H1 (cell line): ENCODE measurements around the gene FGD4. TPM values are rescaled to one million over a fixed set of nuclear protein-coding genes. Genes with fewer than 3 reads are reported as not detected.

Experiments
- CTCF ChIA-PET: fragments of 300-600 bp; sonication (Branson Sonifier 250); formaldehyde crosslinking; loops from one replicate; lab custom pipeline; 2021; ENCODE audit not compliant: partially characterized antibody; lab: Charles Lee
- POLR2A ChIA-PET: fragments of 300-600 bp; sonication (Branson Sonifier 250); formaldehyde crosslinking; loops from one replicate; lab custom pipeline; 2021; ENCODE audit warnings: inconsistent platforms; ENCODE audit not compliant: partially characterized antibody; lab: Charles Lee
- DNase-seq, 2 experiments: peaks; one replicate each; pipeline versions ENCODE4 v3.0.0 to v3.0.0-alpha.2; 2010 to 2022; ENCODE audit warnings: low spot score in 2 of 2, low read depth in 1 of 2, mixed read lengths in 1 of 2
- FAIRE-seq: peaks from 2 replicates; lab custom pipeline; 2011; peaks lifted over from hg19 to GRCh38; lab: Jason Lieb, UNC
- H2AFZ ChIP-seq: 2 replicates; pipeline ENCODE4 v1.8.1; 2012; ENCODE audit warnings: low read length, inconsistent platforms
- H2AK5ac ChIP-seq: 2 replicates; pipeline ENCODE4 v1.6.1; 2013; ENCODE audit warnings: low read depth, low read length
- H2BK120ac ChIP-seq: replicated peaks from 2 replicates; pipeline ENCODE3; 2013; ENCODE audit warnings: low read depth, low read length, inconsistent platforms
- H2BK12ac ChIP-seq: 2 replicates; pipeline ENCODE4 v1.6.1; 2013; ENCODE audit warnings: low read depth, low read length
- H2BK15ac ChIP-seq: 2 replicates; pipeline ENCODE4 v1.6.1; 2013; ENCODE audit warnings: low read length
- H2BK20ac ChIP-seq: 2 replicates; pipeline ENCODE4 v1.6.1; 2013; ENCODE audit warnings: low read length
- H2BK5ac ChIP-seq: 2 replicates; pipeline ENCODE4 v1.6.1; 2013; ENCODE audit warnings: low read depth, low read length
- H3K14ac ChIP-seq: 2 replicates; pipeline ENCODE4 v1.6.1; 2013; ENCODE audit warnings: inconsistent platforms; ENCODE audit not compliant: insufficient read length
- H3K18ac ChIP-seq: 2 replicates; pipeline ENCODE4 v1.6.1; 2013; ENCODE audit warnings: low read length; ENCODE audit errors: extremely low read depth
- H3K23ac ChIP-seq: 2 replicates; pipeline ENCODE4 v1.6.1; 2013; ENCODE audit warnings: inconsistent platforms; ENCODE audit not compliant: insufficient read length
- H3K23me2 ChIP-seq: 2 replicates; pipeline ENCODE4 v1.6.1; 2013; ENCODE audit warnings: low read depth, low read length
- H3K27ac ChIP-seq: 2 replicates; pipeline ENCODE4 v1.6.1; 2011; ENCODE audit warnings: low read depth, low read length, inconsistent platforms
- H3K27me3 ChIP-seq, 4 experiments: replicated peaks in 1 of 4; 1 replicate in 1 of 4; 2 replicates in 3 of 4; pipeline versions ENCODE4 v1.6.1 to v1.8.1; 2011 to 2013; ENCODE audit warnings: low read length in 3 of 4, mild to moderate bottlenecking in 3 of 4, inconsistent platforms in 2 of 4, mixed read lengths in 2 of 4, moderate library complexity in 1 of 4; ENCODE audit not compliant: control insufficient read depth in 3 of 4, insufficient read depth in 3 of 4; ENCODE audit errors: extremely low read depth in 1 of 4
- H3K36me3 ChIP-seq, 4 experiments: 2 replicates each; pipeline versions ENCODE4 v1.6.1 to v1.8.1; 2011 to 2013; ENCODE audit warnings: mild to moderate bottlenecking in 4 of 4, low read length in 3 of 4, moderate library complexity in 2 of 4, control low read depth in 1 of 4, inconsistent platforms in 1 of 4; ENCODE audit not compliant: insufficient read depth in 4 of 4, control insufficient read depth in 2 of 4
- H3K4ac ChIP-seq: replicated peaks from 2 replicates; pipeline ENCODE3; 2013; ENCODE audit warnings: low read length, low read depth, mixed read lengths, inconsistent platforms; ENCODE audit not compliant: insufficient read length
- H3K4me1 ChIP-seq, 4 experiments: replicated peaks in 1 of 4; 1 replicate in 1 of 4; 2 replicates in 3 of 4; pipeline versions ENCODE4 v1.6.1 to v1.8.1; 2011 to 2013; ENCODE audit warnings: low read length in 3 of 4, inconsistent platforms in 2 of 4, mixed read lengths in 1 of 4; ENCODE audit not compliant: insufficient read depth in 4 of 4, control insufficient read depth in 3 of 4
- H3K4me2 ChIP-seq, 2 experiments: 2 replicates each; pipeline versions ENCODE4 v1.6.1 to v1.8.1; 2011 to 2013; ENCODE audit warnings: low read depth in 2 of 2, low read length in 2 of 2, control low read depth in 1 of 2, inconsistent platforms in 1 of 2, mild to moderate bottlenecking in 1 of 2; ENCODE audit not compliant: insufficient read depth in 1 of 2
- H3K4me3 ChIP-seq, 4 experiments: fragments of 200-600, 300-600 bp in 1 of 4; sonication (generic), shearing (Covaris generic), sonication (Bioruptor Twin) in 1 of 4; 2 replicates each; pipeline versions ENCODE4 v1.5.1 to v1.8.1; 2011 to 2016; ENCODE audit warnings: low read length in 4 of 4, low read depth in 3 of 4, control low read depth in 2 of 4, inconsistent platforms in 2 of 4, mild to moderate bottlenecking in 2 of 4, mixed read lengths in 1 of 4, moderate library complexity in 1 of 4; ENCODE audit not compliant: insufficient read depth in 2 of 4; ENCODE audit errors: extremely low read depth in 1 of 4
- H3K56ac ChIP-seq: replicated peaks from 2 replicates; pipeline ENCODE3; 2013; ENCODE audit warnings: low read depth, mild to moderate bottlenecking, mixed read lengths, low read length, inconsistent platforms; ENCODE audit not compliant: insufficient read length
- H3K79me1 ChIP-seq: 2 replicates; pipeline ENCODE4 v1.6.1; 2013; ENCODE audit warnings: low read depth, low read length, control low read depth
- H3K79me2 ChIP-seq, 2 experiments: 2 replicates each; pipeline versions ENCODE4 v1.6.1 to v1.8.1; 2012 to 2013; ENCODE audit warnings: low read length in 2 of 2, mild to moderate bottlenecking in 2 of 2, inconsistent platforms in 1 of 2; ENCODE audit not compliant: insufficient read depth in 2 of 2, control insufficient read depth in 1 of 2
- H3K9ac ChIP-seq, 4 experiments: replicated peaks in 1 of 4; 1 replicate in 1 of 4; 2 replicates in 3 of 4; pipeline versions ENCODE4 v1.6.1 to v1.8.1; 2011 to 2013; ENCODE audit warnings: low read depth in 3 of 4, low read length in 3 of 4, control low read depth in 2 of 4, mild to moderate bottlenecking in 2 of 4, moderate library complexity in 2 of 4, inconsistent platforms in 1 of 4; ENCODE audit errors: extremely low read depth in 1 of 4
- H3K9me3 ChIP-seq, 2 experiments: 2 replicates each; pipeline versions ENCODE4 v1.6.1 to v1.8.1; 2012 to 2013; ENCODE audit warnings: mild to moderate bottlenecking in 2 of 2, moderate library complexity in 2 of 2, control low read depth in 1 of 2, inconsistent platforms in 1 of 2, low read depth in 1 of 2, low read length in 1 of 2, mixed read lengths in 1 of 2; ENCODE audit not compliant: insufficient read depth in 2 of 2
- H4K20me1 ChIP-seq, 2 experiments: replicated peaks in 1 of 2; 2 replicates each; pipeline versions ENCODE3 to v1.8.1; 2011 to 2013; ENCODE audit warnings: inconsistent platforms in 2 of 2, low read length in 2 of 2, mild to moderate bottlenecking in 1 of 2; ENCODE audit not compliant: insufficient read depth in 2 of 2, control insufficient read depth in 1 of 2
- H4K5ac ChIP-seq: 2 replicates; pipeline ENCODE4 v1.6.1; 2013; ENCODE audit warnings: low read length, low read depth, mixed read lengths, inconsistent platforms; ENCODE audit not compliant: insufficient read length
- H4K8ac ChIP-seq: 2 replicates; pipeline ENCODE4 v1.8.0; 2013; ENCODE audit warnings: mild to moderate bottlenecking, moderate library complexity, low read length, inconsistent platforms; ENCODE audit not compliant: insufficient read depth; ENCODE audit errors: extremely low read depth
- H4K91ac ChIP-seq: replicated peaks from 2 replicates; pipeline ENCODE3; 2013; ENCODE audit warnings: low read length, mixed read lengths, inconsistent platforms; ENCODE audit not compliant: insufficient read length
- CBX8 ChIP-seq: fragments of 300-800, 300-1000 bp; sonication (generic); IDR thresholded peaks from 2 replicates; pipeline ENCODE4 v1.7.1; 2016; ENCODE audit warnings: low read depth, low read length, borderline replicate concordance
- SIRT6 ChIP-seq: IDR thresholded peaks from one replicate; pipeline ENCODE4 v1.7.1; 2012; ENCODE audit warnings: low read length, inconsistent platforms
- TEAD4 ChIP-seq: IDR thresholded peaks from 2 replicates; pipeline ENCODE4 v1.6.1; 2012; ENCODE audit warnings: low read depth, low read length, inconsistent platforms, mixed read lengths
- WGBS, 2 experiments: shearing (Covaris generic) in 1 of 2; methylation state at CpG; one replicate each; pipeline versions ENCODE4 v1.1.6 to v1.1.7; 2013 to 2015; ENCODE audit warnings: low lambda C conversion rate in 2 of 2, mixed read lengths in 2 of 2, inconsistent platforms in 1 of 2, low coverage in 1 of 2, missing lambda C conversion rate in 1 of 2; ENCODE audit not compliant: insufficient replicate concordance in 2 of 2, insufficient coverage in 1 of 2, insufficient read length in 1 of 2; ENCODE audit errors: extremely low coverage in 1 of 2, missing lambda C conversion rate in 1 of 2; 5-methylcytosine and 5-hydroxymethylcytosine counted together
- polyA plus RNA-seq, 7 experiments: library from polyadenylated mRNA; depleted of rRNA in 3 of 7; stranded (reverse) in 5 of 7; unstranded in 2 of 7; fragments of >200 nt in 5 of 7; fragments of 200-250 nt in 2 of 7; gene quantifications; 1 replicate in 5 of 7; 2 replicates in 1 of 7; 4 replicates in 1 of 7; pipeline versions ENCODE4 v1.2.1 to v1.2.3, GENCODE V29; 2011 to 2013; ENCODE audit warnings: missing spikeins in 2 of 7, mixed read lengths in 2 of 7
- total RNA-seq: library from RNA; stranded (reverse); fragmentation: NEBNext Ultra II Directional; extraction: Animal tissue kit (Norgen Biotek cat#: 25700); gene quantifications from 2 replicates; pipeline ENCODE4 v1.2.1, GENCODE V29; 2021

FGD4 gene
- total and polyA plus RNA-seq, 2 of the 8 experiments (the other 6 are each of a cell fraction or from before 2014, with no cell fraction given): 8.5 to 48.2 TPM

DNA sequence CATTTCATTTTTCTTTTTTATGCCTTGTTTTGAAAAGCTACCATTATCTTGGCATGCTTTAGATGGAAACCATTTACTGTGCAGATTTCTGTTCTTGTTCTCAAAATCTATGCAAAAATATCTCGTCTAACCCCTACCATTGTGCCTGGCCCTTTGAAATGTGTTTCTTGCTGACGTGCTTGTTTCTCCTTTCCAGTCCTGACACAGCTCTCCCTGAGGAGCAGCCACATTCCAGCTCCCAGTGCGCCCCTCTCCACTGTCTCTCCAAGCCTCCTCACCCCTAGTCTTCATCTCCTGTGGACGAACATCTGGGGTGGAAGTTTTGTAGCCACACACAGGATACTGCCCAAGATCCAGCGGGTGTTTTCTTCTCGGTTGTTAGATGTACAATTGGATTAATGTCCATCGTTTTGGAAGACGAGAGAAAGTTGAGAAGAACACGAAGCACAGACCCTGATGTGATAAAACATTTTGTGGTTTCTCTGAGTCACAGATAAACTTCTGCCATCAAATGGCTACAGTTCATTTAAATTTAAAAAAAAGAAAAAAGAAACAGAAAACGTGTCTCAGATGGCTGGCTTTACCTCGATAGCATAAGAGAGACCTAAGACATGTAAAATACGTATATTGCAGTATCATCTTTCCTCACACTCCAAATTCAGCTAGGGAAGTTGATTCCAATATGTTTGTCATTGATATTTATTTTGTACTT is 21.9 kb upstream of the FGD4 start:
- whole genome bisulfite sequencing, 2 experiments: 85% methylated on average over 12 of the region's 12 CpGs; no CpG with 5 or more reads in 1 of the 2 experiments
- Histone ChIP-seq H3K9me3 (no peaks in the 10 kb centered on the region; a peak in 1 of 4 replicates), H3K36me3 (no peaks in the 10 kb centered on the region), H3K23me2 (no peaks in the 10 kb centered on the region), H3K23ac (no peak overlapping the region), H3K9ac (no peak overlapping the region), H3K4me2 (no peak overlapping the region), H2AK5ac (no peak overlapping the region), H4K5ac (no peak overlapping the region), H3K79me1 (no peaks in the 10 kb centered on the region), H3K4ac (no peak overlapping the region), H3K18ac (no peak overlapping the region), H4K8ac (no peak overlapping the region), H2BK20ac (no peak overlapping the region), H2BK5ac (no peak overlapping the region)
- TF ChIP-seq CBX8 (no peak), SIRT6 (no peak), TEAD4 (peak; percentile 60)
- TF ChIP-seq, all 59 proteins: peak for 1
- no peak overlapping the region for H2AFZ ChIP-seq
- ChIA-PET CTCF (interaction anchor here (1.1 to 1.9 kb wide), 3 partner anchors 11 to 14 kb away, joined by 3 to 8 read pairs (median 6); no protein-coding TSS in a partner anchor), POLR2A (interaction anchor here (0.9 to 1.9 kb wide), 3 partner anchors 20 to 77 kb away, joined by 3 to 4 read pairs (median 4); partner anchors contain the start of gene FGD4)
- H3K4me1 ChIP-seq: peaks cover 0 to 8% (median 5%) of the 10 kb centered on the region in 4 experiments; a peak in 4 of 7 replicates
- FAIRE-seq (peak; percentile 57), DNase-seq (peak in 1 of 2 experiments; percentile 33)
- no peaks in the 10 kb centered on the region for H3K27me3 ChIP-seq
- H2BK15ac ChIP-seq: 0 out of 2 replicates have a peak overlapping the region, but pooled peaks have one; percentile 34
- no peak overlapping the region for H3K14ac ChIP-seq
- no peak overlapping the region for H2BK120ac ChIP-seq
- no peak overlapping the region for H3K56ac ChIP-seq
- no peak overlapping the region for H3K4me3 ChIP-seq
- H3K79me2 ChIP-seq: no peaks in the 10 kb centered on the region
- no peaks in the 10 kb centered on the region for H4K20me1 ChIP-seq
- H3K27ac ChIP-seq: no peak overlapping the region
- no peak overlapping the region for H4K91ac ChIP-seq
- H2BK12ac ChIP-seq: no peak overlapping the region
